HG03354 (cell line): ENCODE measurements around the gene GMDS.

ENCODE experiments used
- ATAC-seq: cut with Tn5 transposase; IDR thresholded peaks from one replicate; pipeline ENCODE4 v1.9.1; 2021; ENCODE audit warnings: mild to moderate bottlenecking; ENCODE audit not compliant: unreplicated experiment, poor library complexity, severe bottlenecking

Gene GMDS

GRCh38 chr6:2245103-2245876 lies at the start of gene GMDS:
GMDS (minus strand) TSS chr6:2245605.
- peak; percentile 94 for ATAC-seq

GRCh38 chr6:2285510-2285909 lies 40.1 kb upstream of the GMDS start:
- ATAC-seq, result no peak

- no peak for ATAC-seq
These were observed 30.5 kb upstream of the GMDS start for GRCh38 chr6:2275892-2276242.

- no peak for ATAC-seq
These were observed 29.8 kb upstream of the GMDS start for GRCh38 chr6:2274981-2275891.

GRCh38 chr6:2272696-2273095 lies 27.3 kb upstream of the GMDS start:
- ATAC-seq, result no peak

GRCh38 chr6:2270054-2270453 lies 24.6 kb upstream of the GMDS start:
- no peak for ATAC-seq

- no peak for ATAC-seq
These were observed 21.4 kb upstream of the GMDS start for GRCh38 chr6:2266841-2267240.

- no peak for ATAC-seq
These were observed 20.8 kb upstream of the GMDS start for GRCh38 chr6:2266031-2266795.

- ATAC-seq, result no peak
These were observed 19.5 kb upstream of the GMDS start for GRCh38 chr6:2264932-2265331.

GRCh38 chr6:2263896-2264295 lies 18.5 kb upstream of the GMDS start:
- ATAC-seq, result no peak

- no peak for ATAC-seq
These were observed 14.2 kb upstream of the GMDS start for GRCh38 chr6:2259574-2259973.

- ATAC-seq, result no peak
These were observed 13.6 kb upstream of the GMDS start for GRCh38 chr6:2259002-2259494.

- ATAC-seq, result no peak
These were observed 12.7 kb upstream of the GMDS start for GRCh38 chr6:2258112-2258511.

GRCh38 chr6:2257363-2257762 lies 12.0 kb upstream of the GMDS start:
- ATAC-seq, result no peak

- no peak for ATAC-seq
These were observed 9.3 kb upstream of the GMDS start for GRCh38 chr6:2254747-2255146.

- ATAC-seq, result no peak
These were observed 3.7 kb upstream of the GMDS start for GRCh38 chr6:2249126-2249525.

GRCh38 chr6:2247664-2248063 lies 2.3 kb upstream of the GMDS start:
- ATAC-seq, result no peak

GRCh38 chr6:2245877-2246863 lies 765 bp upstream of the GMDS start:
- peak; percentile 33 for ATAC-seq
